Activated CD4-positive, alpha-beta T cell treated with anti-CD3 and anti-CD28 coated beads, Interleukin-2, amount 50 U/mL, for 24 hours (primary cell): ENCODE data around the gene ZNF777.
A peak's percentile ranks its signal among the peaks of the same experiment; 100 is the strongest.
"Not testable (repeated sequence)": the region's sequence is repeated elsewhere in the genome, so short reads cannot be mapped to it uniquely, and the experiment has no call there.

Source experiments
- DNase-seq, 2 donors: peaks; one replicate each; pipeline ENCODE4 v3.0.0-alpha.2; 2020; ENCODE audit warnings: low read depth in 1 of 2, low spot score in 1 of 2

The ZNF777 gene

GRCh38 chr7:149455175-149455950, 5.5 kb downstream of the ZNF777 start:
- DNase-seq = no peak

GRCh38 chr7:149454750-149455149, 6.1 kb downstream of the ZNF777 start:
- no peak for DNase-seq

GRCh38 chr7:149454006-149454405, 6.9 kb downstream of the ZNF777 start:
- DNase-seq = no peak

- DNase-seq = no peak
Measured at GRCh38 chr7:149450821-149451220, 10.0 kb downstream of the ZNF777 start.

GRCh38 chr7:149449897-149450296, 11.0 kb downstream of the ZNF777 start:
- no peak for DNase-seq

GRCh38 chr7:149448961-149449360, 11.9 kb downstream of the ZNF777 start:
- no peak for DNase-seq

- not testable (repeated sequence) for DNase-seq
Measured at GRCh38 chr7:149446026-149446425, 14.8 kb downstream of the ZNF777 start.

GRCh38 chr7:149444287-149444686, 16.6 kb downstream of the ZNF777 start:
- DNase-seq = no peak

- no peak for DNase-seq
Measured at GRCh38 chr7:149443523-149443922, 17.3 kb downstream of the ZNF777 start.

GRCh38 chr7:149442924-149443323, 17.9 kb downstream of the ZNF777 start:
- no peak for DNase-seq

GRCh38 chr7:149440222-149440621, 20.6 kb downstream of the ZNF777 start:
- DNase-seq = no peak

- DNase-seq = no peak
Measured at GRCh38 chr7:149436358-149436757, 24.5 kb downstream of the ZNF777 start.

- DNase-seq = no peak
Measured at GRCh38 chr7:149433124-149433523, 27.7 kb downstream of the ZNF777 start.

GRCh38 chr7:149432121-149432691, 28.7 kb downstream of the ZNF777 start:
- DNase-seq = no peak

- no peak for DNase-seq
Measured at GRCh38 chr7:149431486-149432120, 29.3 kb downstream of the ZNF777 start.

- no peak for DNase-seq
Measured at GRCh38 chr7:149430192-149430591, 30.7 kb downstream of the ZNF777 start.

- DNase-seq = no peak
Measured at GRCh38 chr7:149427893-149428292, 33.0 kb downstream of the ZNF777 start.

GRCh38 chr7:149427096-149427680, 33.7 kb downstream of the ZNF777 start:
- DNase-seq = no peak

GRCh38 chr7:149423449-149424110, 37.3 kb downstream of the ZNF777 start:
- no peak for DNase-seq

GRCh38 chr7:149422914-149423301, 38.0 kb downstream of the ZNF777 start:
- peak in 1 of 2 donors; percentile 42 for DNase-seq

GRCh38 chr7:149422162-149422913, 38.5 kb downstream of the ZNF777 start:
- peak; percentile 46 to 60 for DNase-seq
